Esophagus muscularis mucosa (tissue), 4 donors: ENCODE measurements around the gene CAST. TPM values are rescaled to one million over a fixed set of nuclear protein-coding genes. Genes with fewer than 3 reads are reported as not detected.
A peak's percentile ranks its signal among the peaks of the same experiment; 100 is the strongest.

Experiments
- DNase-seq: peaks from one replicate; pipeline ENCODE4 v3.0.0-alpha.2; 2017; ENCODE audit errors: extremely low spot score
- H3K27ac ChIP-seq, 4 donors: fragments of 200-600 bp; sonication (generic); replicated peaks in 1 of 4; 1 replicate in 3 of 4; 2 replicates in 1 of 4; pipeline ENCODE4 v1.5.1; 2016 to 2019; ENCODE audit warnings: mild to moderate bottlenecking in 1 of 4
- H3K27me3 ChIP-seq, 4 donors: fragments of 200-600 bp; sonication (generic); one replicate each; pipeline versions ENCODE4 v1.5.1 to v1.6.0; 2016 to 2019
- H3K36me3 ChIP-seq, 4 donors: fragments of 200-600 bp; sonication (generic); one replicate each; pipeline ENCODE4 v1.5.1; 2016 to 2019
- H3K4me1 ChIP-seq, 4 donors: fragments of 200-600 bp; sonication (generic); one replicate each; pipeline ENCODE4 v1.5.1; 2016 to 2019
- H3K4me3 ChIP-seq, 4 donors: fragments of 200-600 bp; sonication (generic); 1 replicate in 2 of 4; 2 replicates in 2 of 4; pipeline ENCODE4 v1.5.1; 2016 to 2019; ENCODE audit warnings: mild to moderate bottlenecking in 4 of 4, moderate library complexity in 1 of 4
- H3K9me3 ChIP-seq, 4 donors: fragments of 200-600 bp; sonication (generic); 1 replicate in 3 of 4; 2 replicates in 1 of 4; pipeline ENCODE4 v1.5.1; 2016 to 2019
- CTCF ChIP-seq, 3 experiments: fragments of 200-600 bp in 2 of 3; fragments of 450-650 bp in 1 of 3; sonication (generic) in 2 of 3; IDR thresholded peaks; one replicate each; pipeline ENCODE4 v1.5.1; 2017 to 2019; ENCODE audit warnings: antibody characterized with exemption in 3 of 3, mild to moderate bottlenecking in 2 of 3, moderate library complexity in 1 of 3
- EP300 ChIP-seq: sonication (generic); formaldehyde crosslinking; IDR thresholded peaks from one replicate; pipeline ENCODE4 v1.6.1; 2017; ENCODE audit warnings: antibody characterized with exemption
- POLR2A ChIP-seq: fragments of 450-650 bp; IDR thresholded peaks from one replicate; pipeline ENCODE4 v1.6.1; 2017; ENCODE audit warnings: antibody characterized with exemption, moderate library complexity, mild to moderate bottlenecking, low read depth
- POLR2AphosphoS5 ChIP-seq, 2 donors: sonication (generic); formaldehyde crosslinking; IDR thresholded peaks; one replicate each; pipeline ENCODE4 v1.6.1; 2017; ENCODE audit warnings: antibody characterized with exemption in 2 of 2
- WGBS: methylation state at CpG from one replicate; pipeline ENCODE4 v1.1.5; 2018; 5-methylcytosine and 5-hydroxymethylcytosine counted together
- intact Hi-C: fragments of 100-400 bp; cut with DNase I; formaldehyde crosslinking; loops from one replicate; pipeline ENCODE4 v1.15.1; 2023
- total RNA-seq, 4 donors: library from RNA; depleted of rRNA; stranded (reverse); fragments of >200 nt; gene quantifications; one replicate each; pipeline versions ENCODE4 v1.1.0 to v1.2.1, GENCODE V29; 2016

Gene CAST
- total RNA-seq, 4 donors from 2014 or later = 238 to 346 (median 296) TPM

- H3K9me3 ChIP-seq = no peaks in the 10 kb centered on the region
- DNase-seq = no peak
- no peak for TF ChIP-seq POLR2A
- no peak for TF ChIP-seq POLR2AphosphoS5 (IDR thresholded peaks at IDR 0.05)
- no peak for TF ChIP-seq CTCF (IDR thresholded peaks at IDR 0.05)
- no peak for TF ChIP-seq EP300
- no peaks in the 10 kb centered on the region for H3K36me3 ChIP-seq
- no peaks in the 10 kb centered on the region for H3K27me3 ChIP-seq
- intact Hi-C loops = loop anchor here (5.0 kb wide), 1 partner anchor 41 kb away; no protein-coding TSS in a partner anchor
- peaks cover under 1 to 13% (median 9%) of the 10 kb centered on the region in 4 donors for H3K4me1 ChIP-seq
- WGBS = 93% methylated on average over 1 of the region's 1 CpG
- no peak overlapping the region for H3K4me3 ChIP-seq
- no peak overlapping the region for H3K27ac ChIP-seq
Observed at GRCh38 chr5:96658272-96658671, 3.9 kb upstream of the CAST start.

- Histone ChIP-seq H3K9me3 (no peaks in the 10 kb centered on the region), H3K27me3 (no peaks in the 10 kb centered on the region), H3K27ac (no peak overlapping the region), H3K4me3 (no peak overlapping the region), H3K4me1 (peaks cover 10 to 22% (median 18%) of the 10 kb centered on the region in 4 donors), H3K36me3 (no peaks in the 10 kb centered on the region)
- no peak for TF ChIP-seq POLR2A
- no peak for TF ChIP-seq CTCF (IDR thresholded peaks at IDR 0.05)
- no peak for TF ChIP-seq POLR2AphosphoS5 (IDR thresholded peaks at IDR 0.05)
- no peak for TF ChIP-seq EP300
- intact Hi-C loops = loop anchor here (5.0 kb wide), 1 partner anchor 42 kb away; no protein-coding TSS in a partner anchor
- no peak for DNase-seq
- WGBS = 93% methylated on average over 4 of the region's 4 CpGs
Observed at GRCh38 chr5:96659170-96659569, 3.0 kb upstream of the CAST start.

GRCh38 chr5:96660971-96661854 is 963 bp upstream of the CAST start:
- H3K27me3 ChIP-seq = no peaks in the 10 kb centered on the region
- TF ChIP-seq CTCF (IDR thresholded peaks at IDR 0.05) = no peak
- no peak for TF ChIP-seq POLR2A
- TF ChIP-seq EP300 = no peak
- no peak for TF ChIP-seq POLR2AphosphoS5 (IDR thresholded peaks at IDR 0.05)
- peak overlapping the region; percentile 100 for H3K27ac ChIP-seq
- intact Hi-C loops = no loop called here
- no peak for DNase-seq
- peaks cover 19 to 33% (median 29%) of the 10 kb centered on the region in 4 donors for H3K4me1 ChIP-seq
- no peaks in the 10 kb centered on the region for H3K36me3 ChIP-seq
- H3K4me3 ChIP-seq = peak overlapping the region; percentile 87 to 99 (median 95)
- WGBS = 15% methylated on average over 22 of the region's 23 CpGs
- no peaks in the 10 kb centered on the region for H3K9me3 ChIP-seq

- Histone ChIP-seq H3K27ac (peak overlapping the region; percentile 100), H3K4me3 (peak overlapping the region; percentile 87 to 99 (median 95)), H3K4me1 (peaks cover 19 to 50% (median 38%) of the 10 kb centered on the region in 4 donors), H3K27me3 (no peaks in the 10 kb centered on the region), H3K9me3 (no peaks in the 10 kb centered on the region), H3K36me3 (no peaks in the 10 kb centered on the region)
- 0% methylated on average over 22 of the region's 60 CpGs for WGBS
- intact Hi-C loops = loop anchor here (2.0 kb wide), 1 partner anchor 40 kb away; no protein-coding TSS in a partner anchor
- no peak for TF ChIP-seq EP300
- TF ChIP-seq CTCF (IDR thresholded peaks at IDR 0.05) = no peak
- peak; percentile 87 to 97 for TF ChIP-seq POLR2AphosphoS5 (IDR thresholded peaks at IDR 0.05)
- peak; percentile 65 for TF ChIP-seq POLR2A
- DNase-seq = peak; percentile 98
Observed at GRCh38 chr5:96662725-96663518, 746 bp downstream of the CAST start.
